Measurements from ENCODE around the gene TEAD1.

TEAD1 gene

DNA sequence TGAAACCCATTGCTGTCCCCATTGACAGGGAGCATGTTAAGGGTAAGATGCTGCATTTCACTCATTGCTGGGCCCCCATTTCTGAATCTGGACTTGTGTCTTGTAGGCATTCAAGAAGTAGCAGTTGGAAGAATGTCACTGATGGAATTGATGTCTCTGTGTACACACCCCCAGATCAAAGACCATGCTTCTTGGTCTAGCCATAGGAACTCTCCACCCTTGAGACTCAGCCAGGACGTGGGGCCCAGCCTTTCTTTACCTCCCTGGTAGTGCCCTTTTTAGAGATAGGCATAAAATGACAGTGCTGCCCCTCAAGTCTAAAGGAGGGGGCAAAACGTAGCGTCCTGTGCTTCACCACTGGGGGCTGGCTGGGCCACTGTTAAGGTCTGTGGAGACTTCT lies 135.1 kb downstream of the TEAD1 start:
- TF ChIP-seq CTCF (IDR thresholded peaks at IDR 0.05; ENCODE audit: low read depth, low read length): no peak

GRCh38 chr11:12809864-12810567 lies 135.8 kb downstream of the TEAD1 start:
- no peak for DNase-seq (ENCODE audit: extremely low read depth, low read depth)
- TF ChIP-seq CTCF (IDR thresholded peaks at IDR 0.05; ENCODE audit: low read depth, low read length): no peak

More for the DNA sequence above, 135.1 kb downstream of the TEAD1 start:
- DNase-seq (ENCODE audit: extremely low read depth, low read depth): no peak

- no peak for TF ChIP-seq CTCF (IDR thresholded peaks at IDR 0.05; ENCODE audit: low read depth, low read length)
- no peak for DNase-seq (ENCODE audit: extremely low read depth, low read depth)
Observed at GRCh38 chr11:12810568-12810894, 136.3 kb downstream of the TEAD1 start.

DNA sequence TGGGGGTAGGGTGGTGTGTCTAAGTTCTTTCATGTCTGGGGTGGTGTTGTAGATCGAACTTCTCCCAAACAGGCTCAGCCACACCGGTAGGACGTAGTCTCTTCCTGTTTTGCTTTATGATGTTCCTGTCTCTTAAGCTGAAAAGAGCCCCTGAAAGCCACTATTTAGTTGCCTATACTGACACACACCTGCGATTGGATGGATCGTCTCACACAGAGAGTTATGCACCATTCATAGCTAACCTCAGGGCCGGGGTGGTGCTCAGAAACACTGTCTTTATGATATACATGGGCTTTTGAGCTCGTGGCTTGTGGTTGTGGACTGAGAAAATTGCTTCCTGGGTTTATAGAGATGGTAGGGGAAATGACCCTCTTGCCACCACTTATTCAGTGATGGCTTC lies 137.6 kb downstream of the TEAD1 start:
- no peak for TF ChIP-seq CTCF (IDR thresholded peaks at IDR 0.05; ENCODE audit: low read depth, low read length)
- no peak for DNase-seq (ENCODE audit: extremely low read depth, low read depth)

DNA sequence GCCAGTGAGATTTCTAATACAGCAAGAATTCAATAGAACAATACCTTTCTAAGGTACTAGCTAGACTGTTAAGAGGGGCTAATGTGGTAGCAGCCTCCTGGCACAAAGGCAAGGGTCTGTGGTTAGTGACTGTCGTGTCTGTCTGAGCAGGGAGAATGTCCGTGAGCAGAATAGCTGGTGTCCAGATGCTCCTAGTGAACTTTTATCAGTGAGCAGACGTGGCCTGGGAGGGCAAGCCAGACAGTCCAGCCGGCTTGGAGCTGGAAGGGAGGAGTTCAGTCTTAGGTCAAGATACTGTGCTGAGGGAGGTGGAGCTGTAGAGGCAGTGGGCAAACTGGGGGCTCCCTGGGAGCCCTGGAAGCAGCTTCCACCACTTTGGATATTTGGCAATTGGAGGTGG lies 138.6 kb downstream of the TEAD1 start:
- TF ChIP-seq CTCF (IDR thresholded peaks at IDR 0.05; ENCODE audit: low read depth, low read length): no peak
- no peak for DNase-seq (ENCODE audit: extremely low read depth, low read depth)

DNA sequence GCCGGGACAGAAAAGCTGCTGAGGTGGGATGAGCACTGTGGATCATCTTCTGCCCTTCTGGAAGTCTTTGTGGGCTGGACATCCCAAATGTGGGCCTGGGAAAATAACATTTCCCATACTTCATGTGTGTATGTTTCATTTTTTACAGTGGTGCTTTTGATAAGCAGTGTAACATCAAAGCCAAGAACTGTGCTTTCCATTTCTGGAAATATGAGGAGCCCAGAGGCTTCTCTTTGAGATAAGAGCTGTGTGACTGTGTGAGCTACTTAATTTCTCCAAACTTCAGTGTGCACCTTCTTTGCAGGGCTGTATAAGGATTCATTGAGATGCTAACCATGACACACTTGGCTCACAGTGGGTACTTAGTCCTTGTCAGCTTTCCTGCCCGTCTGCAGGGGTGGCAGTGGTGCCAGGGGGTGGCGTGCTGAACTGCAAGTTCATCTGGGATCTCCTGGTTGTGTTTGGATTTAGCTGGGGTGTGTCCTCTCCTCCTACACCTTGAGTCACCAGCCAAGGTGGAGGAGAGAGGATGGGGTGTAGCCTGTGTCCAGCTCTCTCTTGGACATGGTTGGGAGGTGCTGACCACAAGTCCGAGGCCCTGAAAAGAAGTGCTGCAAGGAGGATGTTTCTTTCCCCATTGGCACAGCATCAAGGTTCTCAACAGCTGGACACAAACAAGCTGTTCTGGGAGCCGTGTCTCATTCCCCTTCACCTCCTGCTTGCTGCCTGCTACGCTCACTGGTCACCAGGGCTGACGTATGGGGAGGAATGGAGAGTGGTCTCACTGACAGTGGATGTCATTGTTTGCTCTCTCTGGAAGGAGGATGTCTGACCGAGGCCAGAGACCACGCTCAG lies 139.4 kb downstream of the TEAD1 start:
- no peak for DNase-seq (ENCODE audit: extremely low read depth, low read depth)
- no peak for TF ChIP-seq CTCF (IDR thresholded peaks at IDR 0.05; ENCODE audit: low read depth, low read length)

- DNase-seq (ENCODE audit: extremely low read depth, low read depth): no peak
- TF ChIP-seq CTCF (IDR thresholded peaks at IDR 0.05; ENCODE audit: low read depth, low read length): no peak
Observed at GRCh38 chr11:12815129-12815480, 140.9 kb downstream of the TEAD1 start.
